Right ventricle myocardium inferior (tissue), 1 donor: ENCODE results near the gene PHC3. TPM values are rescaled to one million over a fixed set of nuclear protein-coding genes. Genes with fewer than 3 reads are reported as not detected.
"Not testable (repeated sequence)": the region's sequence is repeated elsewhere in the genome, so short reads cannot be mapped to it uniquely, and the experiment has no call there.

ENCODE experiments used
- ATAC-seq: fragments of 200-7000 bp; cut with Tn5 transposase; one replicate; pipeline ENCODE4 v1.9.1; 2020; ENCODE audit warnings: mild to moderate bottlenecking, moderate library complexity
- DNase-seq: peaks from one replicate; pipeline ENCODE4 v3.0.0; 2021; ENCODE audit errors: missing footprints
- intact Hi-C: fragments of 100-400 bp; cut with DNase I; formaldehyde crosslinking; loops from one replicate; pipeline ENCODE4 v1.11.0; 2022
- total RNA-seq: library from RNA; stranded (reverse); fragmentation: NEBNext Ultra II Directional; extraction: Animal tissue kit (Norgen Biotek cat#: 25700); gene quantifications from one replicate; pipeline ENCODE4 v1.2.1, GENCODE V29; 2021
- donor health status: DM: no; HTN: yes; CAD: no; lungs with severe emphysema.

The PHC3 gene
- total RNA-seq, 1 donor from 2014 or later = 46.8 TPM

- no peak for ATAC-seq
- DNase-seq = no peak
- intact Hi-C loops = no loop called here
Observed at GRCh38 chr3:170201527-170201926, 20.0 kb upstream of the PHC3 start.

- no peak for DNase-seq
- intact Hi-C loops = no loop called here
- ATAC-seq = no peak
Observed at GRCh38 chr3:170200987-170201386, 19.5 kb upstream of the PHC3 start.

GRCh38 chr3:170196833-170197232 is 15.3 kb upstream of the PHC3 start:
- ATAC-seq = no peak
- intact Hi-C loops = no loop called here
- no peak for DNase-seq

GRCh38 chr3:170195759-170196158 is 14.2 kb upstream of the PHC3 start:
- ATAC-seq, DNase-seq, intact Hi-C loops: not testable (repeated sequence)

- peak; percentile 50 for ATAC-seq
Observed at GRCh38 chr3:170189398-170190256, 8.1 kb upstream of the PHC3 start.

GRCh38 chr3:170180079-170180907 is 1.2 kb downstream of the PHC3 start:
- intact Hi-C loops = loop anchor here (5.0 to 10.0 kb wide), 3 partner anchors 105 to 213 kb away; partner anchors contain the start of genes SEC62 and SKIL

More at GRCh38 chr3:170189398-170190256, 8.1 kb upstream of the PHC3 start:
- intact Hi-C loops = loop anchor here (10.0 kb wide), 1 partner anchor 95 kb away; no protein-coding TSS in a partner anchor
- DNase-seq = no peak

GRCh38 chr3:170179432-170179831 is 2.1 kb downstream of the PHC3 start:
- DNase-seq = no peak
- no peak for ATAC-seq
- intact Hi-C loops = no loop called here

More at GRCh38 chr3:170180079-170180907, 1.2 kb downstream of the PHC3 start:
- DNase-seq (no peak), ATAC-seq (no peak)

- intact Hi-C loops = no loop called here
- ATAC-seq = no peak
Observed at GRCh38 chr3:170178651-170179050, 2.9 kb downstream of the PHC3 start.

GRCh38 chr3:170171563-170171962 is 10.0 kb downstream of the PHC3 start:
- no peak for DNase-seq
- intact Hi-C loops = no loop called here
- ATAC-seq = no peak

More at GRCh38 chr3:170178651-170179050, 2.9 kb downstream of the PHC3 start:
- no peak for DNase-seq

- DNase-seq (no peak), ATAC-seq (no peak)
- intact Hi-C loops = no loop called here
Observed at GRCh38 chr3:170164717-170165116, 16.8 kb downstream of the PHC3 start.

- intact Hi-C loops = no loop called here
- no peak for ATAC-seq
- no peak for DNase-seq
Observed at GRCh38 chr3:170163956-170164645, 17.4 kb downstream of the PHC3 start.

GRCh38 chr3:170162630-170163029 is 18.9 kb downstream of the PHC3 start:
- ATAC-seq (no peak), DNase-seq (no peak)
- intact Hi-C loops = no loop called here

- ATAC-seq = no peak
- DNase-seq = no peak
- intact Hi-C loops = no loop called here
Observed at GRCh38 chr3:170162052-170162451, 19.5 kb downstream of the PHC3 start.

GRCh38 chr3:170159933-170160332 is 21.6 kb downstream of the PHC3 start:
- no peak for DNase-seq
- intact Hi-C loops = no loop called here
- no peak for ATAC-seq

GRCh38 chr3:170159459-170159858 is 22.1 kb downstream of the PHC3 start:
- ATAC-seq (no peak), DNase-seq (no peak)
- intact Hi-C loops = no loop called here

GRCh38 chr3:170155604-170156003 is 25.9 kb downstream of the PHC3 start:
- intact Hi-C loops = no loop called here
- no peak for ATAC-seq

GRCh38 chr3:170154569-170155143 is 26.9 kb downstream of the PHC3 start:
- DNase-seq (no peak), ATAC-seq (no peak)
- intact Hi-C loops = no loop called here

More at GRCh38 chr3:170155604-170156003, 25.9 kb downstream of the PHC3 start:
- DNase-seq = no peak

- intact Hi-C loops = no loop called here
- no peak for DNase-seq
- ATAC-seq = no peak
Observed at GRCh38 chr3:170154084-170154483, 27.4 kb downstream of the PHC3 start.

GRCh38 chr3:170151536-170151935 is 30.0 kb downstream of the PHC3 start:
- ATAC-seq (no peak), DNase-seq (no peak)
- intact Hi-C loops = no loop called here
